H1 (cell line): ENCODE results near the gene LPP. TPM values are rescaled to one million over a fixed set of nuclear protein-coding genes. Genes with fewer than 3 reads are reported as not detected.

Experiments
- BCL11A ChIP-seq, 2 experiments: IDR thresholded peaks; one replicate each; pipeline ENCODE4 v1.6.1; 2011; ENCODE audit warnings: low read depth in 2 of 2, low read length in 2 of 2, mild to moderate bottlenecking in 2 of 2
- CBX5 ChIP-seq: fragments of 300-800, 300-1000 bp; sonication (generic); IDR thresholded peaks from 2 replicates; pipeline ENCODE4 v1.7.1; 2016; ENCODE audit warnings: antibody characterized with exemption, low read length, low read depth
- TCF12 ChIP-seq: IDR thresholded peaks from 2 replicates; pipeline ENCODE4 v1.6.1; 2011; ENCODE audit warnings: low read depth, mild to moderate bottlenecking, low read length
- polyA plus RNA-seq, 7 experiments: library from polyadenylated mRNA; depleted of rRNA in 3 of 7; stranded (reverse) in 5 of 7; unstranded in 2 of 7; fragments of >200 nt in 5 of 7; fragments of 200-250 nt in 2 of 7; gene quantifications; 1 replicate in 5 of 7; 2 replicates in 1 of 7; 4 replicates in 1 of 7; pipeline versions ENCODE4 v1.2.1 to v1.2.3, GENCODE V29; 2011 to 2013; ENCODE audit warnings: missing spikeins in 2 of 7, mixed read lengths in 2 of 7
- total RNA-seq: library from RNA; stranded (reverse); fragmentation: NEBNext Ultra II Directional; extraction: Animal tissue kit (Norgen Biotek cat#: 25700); gene quantifications from 2 replicates; pipeline ENCODE4 v1.2.1, GENCODE V29; 2021
- TF ChIP-seq, protein P1 (sequence below), 3 experiments: IDR thresholded peaks; 1 replicate in 2 of 3; 2 replicates in 1 of 3; pipeline versions ENCODE4 v1.5.1 to v1.6.1; 2011; ENCODE audit warnings: low read length in 3 of 3, mild to moderate bottlenecking in 3 of 3, inconsistent platforms in 2 of 3, low read depth in 1 of 3, moderate library complexity in 1 of 3; ENCODE audit not compliant: insufficient read depth in 1 of 3; ENCODE audit errors: control extremely low read depth in 1 of 3

Gene LPP
- total and polyA plus RNA-seq, 2 of the 8 experiments (the other 6 are each of a cell fraction or from before 2014, with no cell fraction given), result 10.0 to 53.3 TPM

DNA sequence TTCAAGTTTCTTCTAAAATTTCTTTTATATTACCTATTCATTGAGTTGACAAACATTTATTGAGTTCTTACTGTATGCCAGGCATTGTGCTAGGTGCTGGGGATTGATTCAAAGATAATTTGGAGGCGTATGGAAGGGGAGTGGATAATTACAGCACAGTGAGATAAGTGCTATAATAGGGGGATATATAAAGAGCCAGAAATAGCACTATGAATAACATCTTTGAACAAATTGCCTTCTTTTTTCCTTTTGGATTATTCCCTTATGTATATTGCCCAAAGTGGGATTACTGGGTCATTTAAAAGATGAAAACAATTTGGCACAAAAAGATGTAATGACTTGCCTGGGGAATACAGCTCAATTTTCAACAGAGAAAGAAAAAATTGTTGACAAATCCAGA lies 64.6 kb downstream of the LPP start (continued):
- no peak for TF ChIP-seq TCF12
- no peak for TF ChIP-seq CBX5
- no peak for TF ChIP-seq BCL11A (IDR thresholded peaks at IDR 0.05; ENCODE audit: low read depth in 2 of 2, low read length in 2 of 2)
- TF ChIP-seq, protein P1, sequence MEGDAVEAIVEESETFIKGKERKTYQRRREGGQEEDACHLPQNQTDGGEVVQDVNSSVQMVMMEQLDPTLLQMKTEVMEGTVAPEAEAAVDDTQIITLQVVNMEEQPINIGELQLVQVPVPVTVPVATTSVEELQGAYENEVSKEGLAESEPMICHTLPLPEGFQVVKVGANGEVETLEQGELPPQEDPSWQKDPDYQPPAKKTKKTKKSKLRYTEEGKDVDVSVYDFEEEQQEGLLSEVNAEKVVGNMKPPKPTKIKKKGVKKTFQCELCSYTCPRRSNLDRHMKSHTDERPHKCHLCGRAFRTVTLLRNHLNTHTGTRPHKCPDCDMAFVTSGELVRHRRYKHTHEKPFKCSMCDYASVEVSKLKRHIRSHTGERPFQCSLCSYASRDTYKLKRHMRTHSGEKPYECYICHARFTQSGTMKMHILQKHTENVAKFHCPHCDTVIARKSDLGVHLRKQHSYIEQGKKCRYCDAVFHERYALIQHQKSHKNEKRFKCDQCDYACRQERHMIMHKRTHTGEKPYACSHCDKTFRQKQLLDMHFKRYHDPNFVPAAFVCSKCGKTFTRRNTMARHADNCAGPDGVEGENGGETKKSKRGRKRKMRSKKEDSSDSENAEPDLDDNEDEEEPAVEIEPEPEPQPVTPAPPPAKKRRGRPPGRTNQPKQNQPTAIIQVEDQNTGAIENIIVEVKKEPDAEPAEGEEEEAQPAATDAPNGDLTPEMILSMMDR (IDR thresholded peaks at IDR 0.05; ENCODE audit: control extremely low read depth in 1 of 3, insufficient read depth in 1 of 3, low read depth in 1 of 3, low read length in 3 of 3), result no peak
